Caco-2 (cell line): ENCODE measurements around the gene GLYATL1B. TPM values are rescaled to one million over a fixed set of nuclear protein-coding genes. Genes with fewer than 3 reads are reported as not detected.

Experiments used
- BruUV-seq: library from RNA; stranded (reverse); fragments of 400-500 nt; replicated peaks from 2 replicates; lab custom pipeline; 2021; lab: Mats Ljungman, UMichigan
- CTCF ChIA-PET: fragments of 300-600 bp; sonication (Branson Sonifier 250); formaldehyde crosslinking; loops from one replicate; lab custom pipeline; 2022; ENCODE audit warnings: antibody characterized with exemption; lab: Charles Lee
- POLR2A ChIA-PET: fragments of 300-600 bp; sonication (Branson Sonifier 250); formaldehyde crosslinking; loops from one replicate; lab custom pipeline; 2022; ENCODE audit warnings: antibody characterized with exemption; lab: Charles Lee
- DNase-seq, 2 experiments: peaks; one replicate each; pipeline versions ENCODE4 v3.0.0 to v3.0.0-alpha.2; 2020 to 2022
- H3K27me3 ChIP-seq: replicated peaks from 2 replicates; pipeline ENCODE4 v1.6.0; 2011; ENCODE audit warnings: low read length; ENCODE audit not compliant: control insufficient read depth, insufficient read depth
- H3K36me3 ChIP-seq: 2 replicates; pipeline ENCODE4 v1.5.1; 2011; ENCODE audit warnings: low read length; ENCODE audit not compliant: control insufficient read depth, insufficient read depth
- H3K4me1 ChIP-seq: fragments of 250-450 bp; sonication (Bioruptor Pico); 2 replicates; pipeline ENCODE4 v1.5.1; 2020; ENCODE audit warnings: mild to moderate bottlenecking
- H3K4me3 ChIP-seq: 2 replicates; pipeline ENCODE4 v1.5.1; 2011; ENCODE audit warnings: low read depth, mild to moderate bottlenecking, control low read depth, low read length
- H3K9me3 ChIP-seq: fragments of 250-450 bp; sonication (Bioruptor Pico); 2 replicates; pipeline ENCODE4 v1.5.1; 2020; ENCODE audit warnings: mild to moderate bottlenecking, moderate library complexity
- H3K27ac Mint-ChIP-seq: one replicate; pipeline ENCODE4 v1.8.0; 2022; ENCODE audit warnings: mixed read lengths; ENCODE audit not compliant: unreplicated experiment
- H3K27me3 Mint-ChIP-seq: one replicate; pipeline ENCODE4 v1.8.0; 2022; ENCODE audit warnings: mixed read lengths; ENCODE audit not compliant: insufficient read depth, unreplicated experiment
- H3K36me3 Mint-ChIP-seq: one replicate; pipeline ENCODE4 v1.8.0; 2022; ENCODE audit warnings: mild to moderate bottlenecking, mixed read lengths; ENCODE audit not compliant: insufficient read depth, unreplicated experiment
- H3K4me1 Mint-ChIP-seq: one replicate; pipeline ENCODE4 v1.8.0; 2022; ENCODE audit warnings: low read depth, mixed read lengths; ENCODE audit not compliant: unreplicated experiment
- H3K4me3 Mint-ChIP-seq: one replicate; pipeline ENCODE4 v1.8.0; 2022; ENCODE audit warnings: mild to moderate bottlenecking, moderate library complexity, mixed read lengths; ENCODE audit not compliant: unreplicated experiment
- H3K9me3 Mint-ChIP-seq: one replicate; pipeline ENCODE4 v1.8.0; 2022; ENCODE audit warnings: mixed read lengths; ENCODE audit not compliant: unreplicated experiment
- CTCF ChIP-seq, 2 experiments: fragments of 200-600 bp in 1 of 2; IDR thresholded peaks; 1 replicate in 1 of 2; 2 replicates in 1 of 2; pipeline versions ENCODE4 v1.5.1 to v1.8.0; 2011 to 2022; ENCODE audit warnings: antibody characterized with exemption in 1 of 2, control low read depth in 1 of 2, inconsistent platforms in 1 of 2, low read depth in 1 of 2, low read length in 1 of 2, mild to moderate bottlenecking in 1 of 2, moderate library complexity in 1 of 2; ENCODE audit not compliant: insufficient read depth in 1 of 2, severe bottlenecking in 1 of 2, unreplicated experiment in 1 of 2
- intact Hi-C: fragments of 100-400 bp; cut with micrococcal nuclease; formaldehyde crosslinking; loops from one replicate; pipeline ENCODE4 v1.10.0; 2022; ENCODE audit not compliant: unreplicated experiment
- total RNA-seq: library from RNA; stranded (reverse); gene quantifications from 2 replicates; pipeline ENCODE4 v1.2.3, GENCODE V29; 2022

GLYATL1B gene
- total RNA-seq, 1 experiment from 2014 or later = not detected

- Mint-ChIP-seq H3K4me1 (peaks cover 31% of the 10 kb centered on the region), H3K9me3 (peaks cover 11% of the 10 kb centered on the region), H3K36me3 (peaks cover 98% of the 10 kb centered on the region), H3K4me3 (no peak overlapping the region), H3K27me3 (no peaks in the 10 kb centered on the region), H3K27ac (no peak overlapping the region)
- POLR2A ChIA-PET = no interaction called here
- Histone ChIP-seq H3K36me3 (no peaks in the 10 kb centered on the region; the same call in none of the 2 replicates), H3K4me1 (peaks cover 11% of the 10 kb centered on the region; the same call in 1 of the 2 replicates), H3K27me3 (no peaks in the 10 kb centered on the region), H3K9me3 (peaks cover 25% of the 10 kb centered on the region), H3K4me3 (no peak overlapping the region)
- no peak for TF ChIP-seq CTCF (IDR thresholded peaks at IDR 0.05; ENCODE audit: insufficient read depth in 1 of 2, low read depth in 1 of 2, low read length in 1 of 2, severe bottlenecking in 1 of 2, unreplicated experiment in 1 of 2)
- CTCF ChIA-PET = no interaction called here
- no TSS peak for BruUV-seq
- DNase-seq = no peak
- intact Hi-C loops = no loop called here
Measured at GRCh38 chr11:59114344-59114743, 28.2 kb downstream of the GLYATL1B start.

GRCh38 chr11:59115553-59115952 lies 29.4 kb downstream of the GLYATL1B start:
- BruUV-seq = no TSS peak
- ChIA-PET POLR2A (no interaction called here), CTCF (no interaction called here)
- Mint-ChIP-seq H3K4me1 (peaks cover 21% of the 10 kb centered on the region), H3K27me3 (no peaks in the 10 kb centered on the region), H3K36me3 (peaks cover 90% of the 10 kb centered on the region), H3K9me3 (peaks cover 11% of the 10 kb centered on the region), H3K27ac (no peak overlapping the region), H3K4me3 (no peak overlapping the region)
- intact Hi-C loops = no loop called here
- DNase-seq = no peak
- no peak overlapping the region for H3K4me3 ChIP-seq
- no peaks in the 10 kb centered on the region for H3K4me1 ChIP-seq
- no peaks in the 10 kb centered on the region; the same call in none of the 2 replicates for H3K36me3 ChIP-seq
- H3K27me3 ChIP-seq = no peaks in the 10 kb centered on the region
- peaks cover 25% of the 10 kb centered on the region for H3K9me3 ChIP-seq
- TF ChIP-seq CTCF (IDR thresholded peaks at IDR 0.05; ENCODE audit: insufficient read depth in 1 of 2, low read depth in 1 of 2, low read length in 1 of 2, severe bottlenecking in 1 of 2, unreplicated experiment in 1 of 2) = no peak

- intact Hi-C loops = no loop called here
- Mint-ChIP-seq H3K4me3 (no peak overlapping the region), H3K36me3 (peaks cover 81% of the 10 kb centered on the region), H3K27me3 (no peaks in the 10 kb centered on the region), H3K9me3 (peaks cover 22% of the 10 kb centered on the region), H3K27ac (no peak overlapping the region), H3K4me1 (peaks cover 6% of the 10 kb centered on the region)
- BruUV-seq = no TSS peak
- DNase-seq = no peak
- no peak for TF ChIP-seq CTCF (IDR thresholded peaks at IDR 0.05; ENCODE audit: insufficient read depth in 1 of 2, low read depth in 1 of 2, low read length in 1 of 2, severe bottlenecking in 1 of 2, unreplicated experiment in 1 of 2)
- Histone ChIP-seq H3K9me3 (peaks cover 25% of the 10 kb centered on the region), H3K36me3 (no peaks in the 10 kb centered on the region; the same call in none of the 2 replicates), H3K4me3 (no peak overlapping the region), H3K4me1 (no peaks in the 10 kb centered on the region), H3K27me3 (no peaks in the 10 kb centered on the region)
- ChIA-PET CTCF (no interaction called here), POLR2A (no interaction called here)
Measured at GRCh38 chr11:59117774-59118173, 31.7 kb downstream of the GLYATL1B start.
